MCF 10A (cell line): ENCODE results near the gene PLSCR5. TPM values are rescaled to one million over a fixed set of nuclear protein-coding genes. Genes with fewer than 3 reads are reported as not detected.

ENCODE experiments used
- BruUV-seq: library from RNA; stranded (reverse); fragments of 400-500 nt; replicated peaks from 2 replicates; lab custom pipeline; 2021; lab: Mats Ljungman, UMichigan
- CTCF ChIA-PET: fragments of 300-600 bp; sonication (Branson Sonifier 250); formaldehyde crosslinking; extraction: SDS; loops from one replicate; lab custom pipeline; 2021; ENCODE audit warnings: antibody characterized with exemption, inconsistent platforms; lab: Yijun Ruan, JAX
- POLR2A ChIA-PET: fragments of 300-600, 350-650 bp; sonication (Branson Sonifier 250); formaldehyde crosslinking; extraction: SDS; loops from one replicate; lab custom pipeline; 2020; ENCODE audit warnings: antibody characterized with exemption, inconsistent platforms; lab: Yijun Ruan, JAX
- DNase-seq: peaks from one replicate; pipeline ENCODE4 v3.0.0-alpha.2; 2018; ENCODE audit not compliant: unreplicated experiment
- H3K27ac Mint-ChIP-seq: one replicate; pipeline ENCODE4 v1.8.0; 2022; ENCODE audit warnings: mild to moderate bottlenecking, low read depth, mixed read lengths; ENCODE audit not compliant: unreplicated experiment
- H3K27me3 Mint-ChIP-seq: one replicate; pipeline ENCODE4 v1.8.0; 2022; ENCODE audit warnings: mixed read lengths; ENCODE audit not compliant: insufficient read depth, unreplicated experiment
- H3K36me3 Mint-ChIP-seq: one replicate; pipeline ENCODE4 v1.8.0; 2022; ENCODE audit warnings: mild to moderate bottlenecking, moderate library complexity, mixed read lengths; ENCODE audit not compliant: insufficient read depth, unreplicated experiment
- H3K4me1 Mint-ChIP-seq: one replicate; pipeline ENCODE4 v1.8.0; 2022; ENCODE audit warnings: mixed read lengths; ENCODE audit not compliant: insufficient read depth, unreplicated experiment
- H3K4me3 Mint-ChIP-seq: one replicate; pipeline ENCODE4 v1.8.0; 2022; ENCODE audit warnings: mild to moderate bottlenecking, moderate library complexity, mixed read lengths; ENCODE audit not compliant: unreplicated experiment
- H3K9me3 Mint-ChIP-seq: one replicate; pipeline ENCODE4 v1.8.0; 2022; ENCODE audit warnings: mixed read lengths; ENCODE audit not compliant: unreplicated experiment
- CTCF ChIP-seq: fragments of 200-600 bp; IDR thresholded peaks from one replicate; pipeline ENCODE4 v1.8.0; 2022; ENCODE audit warnings: antibody characterized with exemption, mild to moderate bottlenecking; ENCODE audit not compliant: unreplicated experiment
- intact Hi-C: fragments of 100-400 bp; cut with micrococcal nuclease; formaldehyde crosslinking; loops from 2 replicates; pipeline ENCODE4 v1.14.1; 2022
- total RNA-seq: library from RNA; stranded (reverse); gene quantifications from 2 replicates; pipeline ENCODE4 v1.2.3, GENCODE V29; 2022

PLSCR5 gene
- total RNA-seq, 1 experiment from 2014 or later: not detected

- CTCF ChIA-PET: interaction anchor here (0.9 to 2.5 kb wide), 3 partner anchors 9 to 409 kb away, joined by 3 to 13 read pairs (median 5); no protein-coding TSS in a partner anchor
Observed at GRCh38 chr3:146598535-146598934, 6.6 kb downstream of the PLSCR5 start.

GRCh38 chr3:146594843-146595482 is 10.2 kb downstream of the PLSCR5 start:
- Mint-ChIP-seq H3K4me1 (no peaks in the 10 kb centered on the region), H3K4me3 (no peak overlapping the region), H3K27me3 (peaks cover 24% of the 10 kb centered on the region), H3K9me3 (no peaks in the 10 kb centered on the region), H3K36me3 (no peaks in the 10 kb centered on the region), H3K27ac (no peak overlapping the region)
- DNase-seq: peak; percentile 39
- CTCF ChIA-PET: interaction anchor here (0.6 to 4.2 kb wide), 31 partner anchors 8 to 530 kb away, joined by 3 to 38 read pairs (median 4); no protein-coding TSS in a partner anchor
- POLR2A ChIA-PET: interaction anchor here (0.5 to 0.7 kb wide), 2 partner anchors 254 to 1678 kb away, joined by 3 read pairs; no protein-coding TSS in a partner anchor
- peak; percentile 48 for TF ChIP-seq CTCF
- intact Hi-C loops: no loop called here
- BruUV-seq: no TSS peak

More at GRCh38 chr3:146598535-146598934, 6.6 kb downstream of the PLSCR5 start:
- intact Hi-C loops: no loop called here
- DNase-seq: no peak
- BruUV-seq: no TSS peak
- no peak overlapping the region for H3K4me3 Mint-ChIP-seq
- POLR2A ChIA-PET: no interaction called here
- H3K27me3 Mint-ChIP-seq: peaks cover 50% of the 10 kb centered on the region
- H3K4me1 Mint-ChIP-seq: no peaks in the 10 kb centered on the region
- H3K36me3 Mint-ChIP-seq: no peaks in the 10 kb centered on the region
- H3K27ac Mint-ChIP-seq: no peak overlapping the region
- H3K9me3 Mint-ChIP-seq: no peaks in the 10 kb centered on the region
- no peak for TF ChIP-seq CTCF

GRCh38 chr3:146593776-146594175 is 11.4 kb downstream of the PLSCR5 start:
- intact Hi-C loops: no loop called here
- Mint-ChIP-seq H3K27ac (no peak overlapping the region), H3K27me3 (peaks cover 20% of the 10 kb centered on the region), H3K9me3 (no peaks in the 10 kb centered on the region), H3K36me3 (no peaks in the 10 kb centered on the region), H3K4me1 (no peaks in the 10 kb centered on the region), H3K4me3 (no peak overlapping the region)
- DNase-seq: no peak
- CTCF ChIA-PET: interaction anchor here (0.5 to 4.2 kb wide), 19 partner anchors 8 to 786 kb away, joined by 3 to 38 read pairs (median 4); no protein-coding TSS in a partner anchor
- POLR2A ChIA-PET: no interaction called here
- TF ChIP-seq CTCF: no peak
- no TSS peak for BruUV-seq

DNA sequence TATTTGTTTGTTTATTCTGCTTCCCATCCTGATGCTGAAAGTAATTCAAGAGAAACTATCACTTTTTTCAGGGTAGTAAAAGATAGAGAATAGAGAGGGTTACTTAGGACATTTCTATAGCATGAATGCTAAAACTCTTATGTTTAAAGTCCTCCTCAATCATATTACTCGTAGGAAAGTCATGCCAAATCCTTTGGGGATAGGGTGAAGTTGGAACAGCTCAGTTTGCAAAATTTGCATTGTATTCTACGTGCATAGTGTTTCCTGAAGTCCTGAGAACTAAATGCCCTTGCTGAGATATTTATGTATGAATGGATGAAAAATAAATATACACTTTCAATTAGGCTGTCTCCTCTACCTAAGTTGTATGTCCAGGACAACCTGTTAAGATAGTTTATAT is 14.6 kb downstream of the PLSCR5 start:
- Mint-ChIP-seq H3K4me1 (no peaks in the 10 kb centered on the region), H3K27me3 (no peaks in the 10 kb centered on the region), H3K27ac (no peak overlapping the region), H3K4me3 (no peak overlapping the region), H3K36me3 (no peaks in the 10 kb centered on the region), H3K9me3 (no peaks in the 10 kb centered on the region)
- POLR2A ChIA-PET: interaction anchor here (0.7 kb wide), 1 partner anchor 150 kb away, joined by 3 read pairs; no protein-coding TSS in a partner anchor
- BruUV-seq: no TSS peak
- DNase-seq: no peak
- CTCF ChIA-PET: interaction anchor here (0.7 to 2.8 kb wide), 13 partner anchors 8 to 402 kb away, joined by 3 to 38 read pairs (median 5); no protein-coding TSS in a partner anchor
- no peak for TF ChIP-seq CTCF
- intact Hi-C loops: loop anchor here (1.0 kb wide), 1 partner anchor 51 kb away; no protein-coding TSS in a partner anchor
